HG02938 (cell line): ENCODE measurements around the gene NPAS2.

Experiments used
- ATAC-seq: cut with Tn5 transposase; IDR thresholded peaks from one replicate; pipeline ENCODE4 v1.9.1; 2021; ENCODE audit warnings: mild to moderate bottlenecking, moderate library complexity; ENCODE audit not compliant: unreplicated experiment

NPAS2 gene

DNA sequence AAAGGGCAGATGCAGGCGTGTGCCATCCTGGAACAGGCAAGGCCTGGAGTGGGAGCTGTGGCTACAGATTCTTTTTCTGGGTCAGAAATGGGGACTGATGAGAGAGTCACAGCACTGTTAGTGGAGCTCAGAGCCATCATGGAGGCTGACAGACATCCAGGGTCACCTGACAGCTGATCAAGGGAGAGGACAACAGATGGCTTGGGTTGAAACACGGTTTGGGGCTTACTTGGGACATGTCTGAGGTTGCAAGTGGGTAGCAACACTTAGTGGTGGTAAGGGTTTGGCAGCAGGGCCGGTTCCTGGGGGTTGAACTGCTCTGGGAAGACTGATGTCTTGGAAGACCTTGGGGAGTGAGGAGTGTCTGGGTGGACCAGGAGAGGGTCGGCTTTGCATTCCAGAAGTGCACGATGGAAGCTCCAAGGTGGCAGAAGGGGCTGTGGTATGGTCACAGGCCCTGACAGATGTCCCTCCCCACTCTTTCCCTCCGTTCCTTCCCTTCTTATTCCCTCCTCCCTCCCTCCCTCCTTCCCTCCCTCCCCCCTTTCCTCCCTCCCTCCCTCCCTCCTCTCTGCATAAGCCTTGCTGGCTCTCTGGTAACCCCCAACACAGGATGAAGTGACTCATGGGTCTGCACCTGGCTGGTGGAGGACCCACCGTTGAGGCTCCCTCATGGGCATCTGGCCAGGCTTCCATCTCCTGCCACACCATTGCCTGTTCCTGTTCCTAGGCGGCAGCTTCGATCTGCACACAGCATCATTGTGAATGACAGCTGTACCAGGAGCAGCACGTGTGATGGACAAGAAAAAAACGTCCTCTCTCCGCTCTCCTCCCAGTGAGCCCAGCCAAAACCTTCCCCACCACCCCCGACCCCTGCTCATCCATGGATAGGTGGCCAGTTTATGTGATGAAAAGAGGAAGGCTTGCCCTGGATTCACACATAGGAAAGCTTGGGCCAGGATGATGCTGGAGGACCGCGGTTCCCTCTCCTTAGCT is 118.4 kb downstream of the NPAS2 start:
- ATAC-seq, result no peak

DNA sequence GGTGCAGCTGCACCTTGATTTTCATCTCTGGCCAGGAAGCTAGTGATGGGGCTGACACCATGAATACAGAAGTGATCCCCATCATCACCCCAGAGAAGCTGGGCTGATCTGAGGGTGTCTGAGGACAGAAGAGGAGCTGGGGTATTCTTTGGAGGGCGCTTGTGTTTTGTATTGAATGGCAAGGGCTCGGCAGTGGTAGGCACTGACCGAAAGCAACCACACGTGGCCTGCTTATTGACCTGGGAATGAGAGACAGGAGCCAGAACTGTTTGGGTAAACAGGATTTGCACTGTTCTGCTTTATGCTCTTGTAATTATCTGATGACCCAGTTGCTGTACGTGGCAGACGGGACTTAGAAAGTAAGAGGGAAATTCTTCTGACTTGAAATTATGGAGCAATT is 119.5 kb downstream of the NPAS2 start:
- no peak for ATAC-seq

DNA sequence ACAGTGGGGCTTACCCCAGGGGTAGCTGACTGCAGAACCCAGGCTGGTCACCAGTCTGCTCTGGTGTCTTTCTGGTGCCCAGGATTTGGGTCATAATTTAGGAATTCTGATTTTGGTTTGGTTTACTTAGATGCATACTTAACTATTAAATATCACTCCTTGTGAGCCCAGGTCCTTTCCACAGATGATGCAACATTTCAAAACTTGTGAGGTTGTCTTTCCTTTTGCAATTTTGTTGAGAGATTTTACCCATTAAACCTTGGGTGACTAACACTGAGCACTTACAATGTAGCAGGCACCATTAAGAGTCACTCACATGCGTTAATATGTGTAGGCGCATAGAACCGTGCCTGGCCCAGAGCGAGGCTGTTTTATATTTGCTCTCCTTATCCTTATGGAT is 120.3 kb downstream of the NPAS2 start:
- no peak for ATAC-seq

DNA sequence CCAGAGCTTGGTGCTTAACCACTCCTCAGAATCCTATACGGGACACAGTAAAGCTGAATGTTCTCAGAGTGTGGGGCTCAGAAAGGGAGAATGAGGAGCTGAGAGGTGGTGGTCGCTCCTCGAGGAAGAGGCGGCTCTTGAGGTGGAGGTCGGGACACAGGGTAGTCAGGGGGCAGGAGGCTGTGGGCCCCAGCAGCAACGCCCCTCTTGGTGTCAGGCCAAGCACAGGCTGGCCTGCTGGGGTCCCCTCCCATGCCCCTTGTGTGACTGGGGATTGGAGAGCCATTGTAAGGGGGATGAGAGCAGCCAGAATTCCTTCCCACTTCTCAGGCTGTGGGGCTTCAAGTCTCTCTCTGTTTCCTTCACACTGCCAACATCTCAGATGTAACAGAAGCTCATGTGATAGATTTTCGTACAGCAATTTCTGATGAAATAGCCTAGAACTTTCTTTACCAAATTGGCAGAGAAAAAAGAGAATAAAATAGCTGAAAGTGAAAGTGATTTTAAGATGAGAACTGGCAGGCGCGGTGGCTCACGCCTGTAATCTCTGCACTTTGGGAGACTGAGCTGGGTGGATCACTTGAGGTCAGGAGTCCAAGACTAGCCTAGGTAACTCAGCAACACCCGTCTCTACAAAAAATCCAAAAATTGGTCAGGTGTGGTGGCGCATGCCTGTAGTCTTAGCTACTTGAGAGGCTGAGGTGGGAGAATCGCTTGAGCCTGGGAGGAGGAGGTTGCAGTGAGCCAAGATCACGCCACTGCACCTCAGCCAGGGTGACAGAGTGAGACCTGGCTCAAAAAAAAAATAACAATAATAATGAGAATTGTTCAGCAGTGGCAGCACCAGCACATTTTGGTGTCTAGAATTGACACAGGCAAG is 121.1 kb downstream of the NPAS2 start:
- ATAC-seq, result no peak

DNA sequence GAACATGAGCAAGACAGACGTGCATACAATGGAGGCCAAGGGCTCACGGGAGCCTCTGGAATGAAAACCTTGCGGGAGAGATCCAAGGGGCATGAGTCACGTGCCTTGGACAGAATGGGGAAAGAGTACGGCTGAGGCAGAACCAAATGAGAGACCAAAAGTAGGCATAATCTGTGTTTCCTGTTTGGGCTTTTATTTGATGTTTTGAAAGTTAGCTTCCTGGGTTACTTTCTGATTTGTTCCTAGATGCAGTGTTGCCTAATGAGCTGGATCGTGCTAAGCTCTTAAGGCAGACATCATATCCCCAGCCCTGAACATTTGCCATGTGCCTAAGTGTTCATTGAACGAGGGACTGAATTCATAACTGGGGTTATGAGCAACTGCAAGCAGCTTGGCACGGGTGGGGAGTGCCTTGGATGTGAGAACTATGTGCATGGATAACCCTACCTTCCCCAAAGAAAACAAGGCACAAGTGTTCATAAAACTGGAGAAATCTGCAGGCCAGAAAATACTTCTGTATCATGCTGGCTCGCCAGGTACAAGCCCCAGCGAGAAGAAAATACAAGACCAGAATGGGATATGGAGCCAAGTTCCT is 121.8 kb downstream of the NPAS2 start:
- no peak for ATAC-seq

DNA sequence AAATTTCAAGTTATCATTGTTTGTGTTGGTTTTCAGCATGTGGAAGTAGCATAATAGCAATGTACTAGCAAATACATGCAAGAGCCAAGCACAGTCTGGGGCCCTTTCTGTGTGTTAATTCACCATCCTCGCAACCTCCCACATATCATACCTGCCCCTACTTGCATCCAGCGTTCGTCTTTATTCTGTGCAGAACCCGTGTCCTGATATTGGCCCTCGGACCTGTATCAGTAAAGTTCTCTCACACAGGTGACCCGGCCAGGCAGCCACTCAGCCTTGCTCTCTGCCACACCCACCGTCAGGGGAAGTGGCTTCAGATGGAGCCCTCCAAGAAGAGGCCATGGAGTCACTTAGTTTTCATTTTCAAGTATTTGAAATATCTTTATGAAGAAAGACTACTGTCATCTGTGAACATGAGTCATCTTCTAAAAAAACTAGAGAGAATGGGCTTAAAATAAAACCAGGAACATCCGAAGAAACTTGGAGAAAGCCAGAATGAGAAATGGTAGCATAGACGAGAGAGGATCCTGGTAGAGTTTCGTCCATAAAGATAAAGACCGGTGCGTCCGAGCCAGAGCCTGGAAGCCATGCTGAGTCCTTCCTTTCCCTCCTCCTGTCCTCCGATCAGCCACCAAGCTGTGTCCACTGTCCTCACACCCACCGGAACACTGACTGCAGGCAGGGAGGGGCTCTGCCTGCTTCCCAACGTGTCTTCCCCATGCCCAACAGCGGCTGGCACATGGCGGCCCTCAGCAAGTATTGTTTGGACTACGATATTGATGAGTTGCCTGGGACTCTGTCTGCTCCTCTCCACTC is 124.9 kb downstream of the NPAS2 start:
- no peak for ATAC-seq

DNA sequence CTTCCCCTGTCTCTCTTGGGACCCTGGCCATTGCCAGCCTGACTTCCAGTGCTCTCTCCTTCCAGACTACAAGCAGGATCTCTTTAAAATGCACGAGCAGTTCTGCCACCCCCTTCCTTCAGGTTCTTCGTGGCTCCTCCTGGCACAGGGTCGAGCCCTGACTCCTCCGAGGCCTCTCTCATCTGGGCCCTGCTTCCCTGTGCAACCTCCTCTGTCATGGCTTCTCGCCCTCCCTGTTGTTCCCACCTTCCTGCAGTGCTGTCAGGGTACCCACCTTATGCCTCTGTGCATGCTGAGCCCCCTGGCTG is 125.4 kb downstream of the NPAS2 start:
- no peak for ATAC-seq

DNA sequence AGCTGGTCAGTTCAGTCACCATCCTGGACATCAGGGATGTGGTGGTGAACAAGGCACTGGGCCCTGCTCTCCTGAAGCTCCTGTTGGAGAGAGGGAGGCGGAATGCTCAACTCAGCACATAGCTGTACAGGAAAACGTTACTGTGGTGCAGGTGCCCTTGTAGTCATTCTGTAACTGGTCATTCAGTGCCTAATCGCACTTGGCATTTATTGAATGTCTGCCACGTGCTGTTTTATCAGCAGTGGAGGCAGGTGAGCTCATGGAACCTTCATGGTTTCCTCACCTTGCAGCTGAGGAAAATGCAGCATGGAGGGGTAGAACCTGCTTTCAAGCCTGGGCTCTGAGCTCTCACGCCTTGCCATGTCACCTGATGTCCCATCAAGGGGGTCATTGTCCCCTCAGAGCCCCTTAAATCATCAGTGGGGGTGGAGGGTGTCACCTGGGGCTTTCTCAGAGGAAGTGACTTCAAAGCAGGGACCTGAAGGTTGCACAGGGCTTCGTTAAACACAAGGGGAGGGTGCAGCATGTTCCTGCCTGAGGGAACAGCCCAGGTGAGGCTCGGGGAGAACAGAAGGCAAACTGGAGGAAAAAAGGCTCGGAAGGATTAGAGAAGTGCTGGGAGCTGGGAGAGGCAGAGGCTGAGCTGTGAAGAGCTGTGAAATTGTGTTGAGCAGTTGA is 126.1 kb downstream of the NPAS2 start:
- no peak for ATAC-seq

DNA sequence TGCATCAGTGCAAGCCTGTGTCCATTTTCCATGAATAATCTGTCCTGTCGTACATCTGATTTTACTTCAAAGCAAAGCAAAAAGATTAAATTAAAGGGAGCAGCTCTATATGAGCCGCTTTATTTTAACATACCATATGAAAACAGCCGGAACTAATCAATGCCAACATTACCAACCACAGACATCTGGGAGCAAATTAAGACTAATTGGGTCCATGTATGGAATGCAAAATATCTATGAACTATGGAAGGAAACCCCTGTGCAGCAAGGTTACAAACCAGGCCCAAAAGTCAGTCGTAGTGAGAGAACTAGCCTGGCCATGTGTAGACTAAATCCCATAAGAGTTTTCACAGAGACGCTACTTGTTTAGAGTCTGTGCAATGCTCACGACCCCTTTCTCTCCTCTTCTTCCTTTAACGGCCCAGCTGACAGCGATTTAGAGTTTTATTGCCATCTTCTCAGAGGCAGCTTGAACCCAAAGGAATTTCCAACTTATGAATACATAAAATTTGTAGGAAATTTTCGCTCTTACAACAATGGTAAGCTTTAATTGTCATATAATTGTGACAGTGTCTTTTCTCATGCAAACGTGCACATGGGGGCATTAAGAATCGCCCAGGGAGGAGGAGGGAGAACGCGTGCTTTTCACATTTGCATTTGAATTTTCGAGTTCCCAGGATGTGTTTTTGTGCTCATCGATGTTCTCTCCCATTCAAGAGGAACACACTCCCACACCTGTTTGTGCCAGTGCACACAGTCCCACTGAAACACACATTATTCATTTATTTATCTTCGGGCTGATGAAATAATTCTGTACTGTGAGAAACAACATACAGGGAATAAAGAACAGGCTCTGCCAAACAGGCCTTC is 129.2 kb downstream of the NPAS2 start:
- no peak for ATAC-seq

DNA sequence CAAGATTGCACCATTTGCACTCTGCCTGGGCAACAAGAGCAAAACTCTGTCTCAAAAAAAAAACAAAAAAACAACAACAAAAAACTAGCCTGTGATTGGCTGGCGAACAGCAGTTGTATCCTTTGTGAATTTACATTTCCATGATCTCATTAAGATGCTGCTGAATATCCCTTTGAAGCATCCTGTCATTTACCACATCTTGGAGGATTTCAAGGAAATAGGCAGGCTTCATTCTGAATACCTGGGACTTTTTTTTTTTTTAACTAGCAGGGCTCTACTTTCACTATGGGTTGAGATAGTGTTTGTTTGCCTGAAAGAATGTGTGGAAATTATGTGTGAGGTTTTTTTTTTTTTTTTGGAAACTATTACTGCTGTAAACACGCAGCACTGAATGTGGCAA is 132.6 kb downstream of the NPAS2 start:
- ATAC-seq, result no peak

DNA sequence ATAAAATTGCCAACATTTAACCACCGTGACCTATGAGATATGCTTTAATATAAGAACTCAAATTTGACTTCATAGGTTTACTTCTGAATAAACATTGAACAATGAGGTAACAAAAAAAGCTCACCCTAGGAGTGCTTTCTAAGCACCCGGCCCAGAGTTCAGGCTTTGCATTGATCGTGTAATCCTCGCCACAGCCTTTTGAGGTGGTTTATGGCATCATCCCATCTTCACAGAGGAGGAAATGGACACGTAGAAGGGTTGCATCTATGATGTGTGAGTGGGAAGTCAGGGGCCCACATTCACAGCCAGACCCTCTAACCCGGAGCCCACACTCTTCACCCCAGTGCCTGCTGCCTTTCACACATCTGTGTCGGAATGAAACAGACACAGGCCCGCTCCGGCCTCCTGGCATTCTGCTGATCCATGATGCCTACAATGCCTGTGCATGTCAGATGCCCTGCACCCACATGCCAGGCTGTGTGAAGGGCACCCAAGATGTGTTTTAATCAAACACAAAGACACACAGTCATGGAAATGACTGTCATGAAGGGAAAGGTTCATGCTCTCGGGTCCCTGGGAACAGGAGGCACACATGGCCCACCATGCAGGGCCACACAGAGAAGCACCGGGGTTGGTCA is 133.6 kb downstream of the NPAS2 start:
- ATAC-seq, result no peak

DNA sequence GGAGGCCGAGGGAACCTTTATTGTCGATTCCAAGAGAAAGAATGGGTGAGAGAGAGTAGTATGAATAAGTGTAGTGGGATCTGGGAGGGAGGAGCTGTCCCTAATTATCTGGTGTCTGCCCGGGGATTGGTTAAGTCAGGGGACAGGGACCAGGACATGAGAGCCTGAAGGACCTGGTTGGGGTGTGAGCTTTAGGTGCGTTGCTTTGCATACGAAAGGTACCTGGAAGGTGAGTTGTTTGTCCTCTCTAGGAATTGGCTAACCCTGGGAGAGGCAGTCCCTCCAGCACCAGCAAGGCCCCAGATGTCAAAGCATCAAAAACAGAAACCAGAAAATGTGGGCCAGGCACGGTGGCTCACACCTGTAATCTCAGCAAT is 134.1 kb downstream of the NPAS2 start:
- no peak for ATAC-seq

DNA sequence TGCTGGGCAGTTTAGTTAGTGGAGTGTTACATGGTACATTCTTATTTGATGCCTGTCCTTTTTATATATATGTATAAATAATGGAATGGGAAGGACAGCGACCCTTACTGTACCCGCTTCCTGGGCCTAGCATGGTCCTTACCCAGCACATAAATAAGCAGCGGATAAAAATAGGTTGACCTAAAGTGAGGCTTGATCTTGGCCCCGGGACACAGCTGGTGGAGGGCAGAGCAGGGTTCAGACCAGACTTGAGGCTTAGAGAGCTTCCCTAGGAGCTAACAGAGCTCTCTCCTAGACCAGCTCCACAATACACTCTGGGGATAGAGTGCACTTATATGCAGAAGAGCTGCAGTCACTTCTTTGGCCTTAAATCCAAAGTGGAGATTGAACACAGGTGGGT is 135.3 kb downstream of the NPAS2 start:
- ATAC-seq, result no peak

DNA sequence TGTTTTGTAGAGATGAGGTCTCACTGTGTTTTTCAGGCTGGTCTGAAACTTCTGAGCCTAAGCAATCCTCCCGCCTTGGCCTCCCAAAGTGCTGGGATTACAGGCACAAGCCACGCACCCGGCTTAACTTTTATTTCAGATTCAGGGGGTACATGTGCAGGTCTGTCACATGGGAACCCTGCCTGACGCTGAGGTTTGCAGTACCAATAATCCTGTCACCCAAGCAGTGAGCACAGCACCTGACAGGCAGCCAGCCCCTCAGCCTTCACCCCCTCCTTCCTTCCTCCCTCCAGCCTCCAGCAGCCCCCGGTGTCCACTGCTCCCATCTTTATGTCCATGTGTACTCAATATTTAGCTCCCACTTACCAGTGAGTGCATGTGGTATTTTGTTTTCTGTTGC is 136.1 kb downstream of the NPAS2 start:
- no peak for ATAC-seq

DNA sequence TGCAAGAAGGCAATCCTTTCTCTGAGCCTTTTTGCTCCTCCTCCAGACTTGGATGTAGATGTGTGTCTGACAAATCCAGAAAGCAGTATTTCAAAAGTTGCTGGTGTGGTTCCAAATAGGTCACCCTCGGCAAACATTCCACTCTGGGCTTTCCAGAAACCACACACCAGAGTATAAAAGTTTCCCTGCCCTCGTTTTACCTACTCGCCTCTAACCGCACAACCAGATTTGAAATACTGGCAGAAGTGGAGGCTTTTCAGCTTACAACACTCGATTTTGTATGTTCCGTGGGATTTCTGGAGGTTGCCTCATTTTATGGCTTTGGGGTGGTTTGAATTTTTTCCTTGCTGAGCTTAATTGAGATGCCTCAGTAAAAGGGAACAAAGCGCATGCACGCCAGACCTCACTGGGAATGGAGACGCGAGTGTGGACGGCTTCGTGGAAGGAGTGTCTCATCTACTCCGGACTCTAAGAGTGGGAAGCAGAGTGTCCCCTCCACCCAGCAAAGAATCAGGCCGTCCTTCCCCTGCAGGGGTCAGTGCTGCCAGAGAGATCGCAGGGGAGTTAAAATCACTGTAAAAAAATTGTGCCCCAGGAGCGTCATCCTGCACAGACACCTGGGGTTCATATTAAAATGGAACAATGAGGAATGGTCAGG is 138.2 kb downstream of the NPAS2 start:
- no peak for ATAC-seq

DNA sequence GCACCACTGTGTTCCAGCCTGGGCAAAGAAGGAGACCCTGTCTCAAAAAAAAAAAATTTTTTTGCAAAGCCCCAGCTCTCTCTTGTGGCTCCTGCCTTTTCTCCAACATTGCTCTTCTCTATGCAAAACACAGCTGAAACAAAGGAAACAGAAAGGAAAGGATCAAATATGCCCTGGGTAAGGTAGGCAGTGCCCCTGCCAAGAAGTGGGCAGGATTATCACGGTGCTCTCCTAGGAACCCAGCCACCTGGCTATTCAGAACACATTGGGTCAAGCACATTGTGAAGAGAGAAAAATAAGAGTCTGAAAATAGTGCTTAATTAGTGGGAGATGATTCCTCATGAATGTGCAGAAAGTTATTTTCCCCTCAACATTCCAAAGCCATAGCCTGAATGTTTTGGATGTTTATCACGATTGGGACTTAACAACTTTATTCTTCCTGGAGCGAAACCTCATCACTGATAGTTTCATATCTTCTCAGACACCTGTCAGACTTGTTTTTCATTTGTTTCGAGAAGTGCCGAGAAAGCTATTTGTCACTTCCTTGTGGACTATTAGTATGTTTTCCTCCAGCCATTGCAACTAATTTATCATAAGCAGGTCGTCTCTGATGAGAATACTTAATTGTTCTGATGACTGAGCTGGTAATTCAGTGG is 139.4 kb downstream of the NPAS2 start:
- ATAC-seq, result no peak

DNA sequence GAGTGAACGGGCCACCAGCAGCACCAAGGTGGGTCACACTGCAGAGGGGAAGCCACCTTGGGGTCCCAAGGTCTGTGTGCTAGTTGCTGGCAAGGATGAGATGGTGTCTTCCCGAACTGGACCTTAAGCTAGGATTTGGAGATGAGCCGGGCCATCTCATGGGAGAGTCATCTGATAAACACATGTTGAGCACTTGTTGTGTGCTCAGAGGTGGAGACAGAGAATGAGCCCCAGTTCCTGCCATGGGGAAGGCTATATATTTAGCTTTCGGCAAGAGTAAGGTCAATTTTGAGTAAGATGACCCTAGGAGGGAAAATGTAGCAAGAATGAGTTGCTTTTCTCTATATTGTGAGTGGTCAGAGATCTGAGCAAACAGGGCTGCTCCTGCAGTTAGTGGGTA is 140.7 kb downstream of the NPAS2 start:
- no peak for ATAC-seq
